ENCODE measurements around the gene PGR. TPM values are rescaled to one million over a fixed set of nuclear protein-coding genes. Genes with fewer than 3 reads are reported as not detected.

PGR gene
- polyA plus RNA-seq, 1 of the 3 experiments (the other 2 are of a cell fraction) = not detected

- Histone ChIP-seq H3K36me3 (replicated peaks in 1 of 2; ENCODE audit: control insufficient read depth in 1 of 2, insufficient read depth in 2 of 2, low read length in 1 of 2) (no peaks in the 10 kb centered on the region), H3K9me3 (no peaks in the 10 kb centered on the region), H3K9ac (no peak overlapping the region), H3F3A (replicated peaks; ENCODE audit: insufficient read depth) (no peaks in the 10 kb centered on the region), H2AFZ (ENCODE audit: low read depth) (no peak overlapping the region), H3K4me1 (ENCODE audit: control insufficient read depth in 1 of 2, insufficient read depth in 2 of 2, low read depth in 1 of 2, low read length in 1 of 2) (no peaks in the 10 kb centered on the region), H3K4me2 (no peak overlapping the region), H4K20me1 (ENCODE audit: insufficient read depth) (no peaks in the 10 kb centered on the region), H3K27ac (ENCODE audit: low read depth in 2 of 2, low read length in 1 of 2) (no peak overlapping the region), H3K27me3 (ENCODE audit: insufficient read depth) (no peaks in the 10 kb centered on the region), H3K79me2 (ENCODE audit: insufficient read depth) (no peaks in the 10 kb centered on the region), H3K9me2 (no peaks in the 10 kb centered on the region), H3K4me3 (ENCODE audit: low read depth in 2 of 2, low read length in 1 of 2) (no peak overlapping the region)
- no peak for DNase-seq
- ChIA-PET CTCF (no interaction called here), POLR2A (no interaction called here)
- WGBS (ENCODE audit: low lambda C conversion rate) = 5% methylated on average over 2 of the region's 2 CpGs
- TF ChIP-seq SIN3A (IDR thresholded peaks at IDR 0.05; ENCODE audit: borderline replicate concordance, low read depth, low read length) (no peak), EZH2phosphoT487 (IDR thresholded peaks at IDR 0.05; ENCODE audit: borderline replicate concordance, low read depth) (no peak), YY1 (IDR thresholded peaks at IDR 0.05; ENCODE audit: low read depth) (no peak), TCF12 (IDR thresholded peaks at IDR 0.05) (no peak), MEF2A (IDR thresholded peaks at IDR 0.05; ENCODE audit: borderline replicate concordance, low read depth) (no peak), FOSL2 (IDR thresholded peaks at IDR 0.05; ENCODE audit: borderline replicate concordance, low read depth) (no peak), JUND (IDR thresholded peaks at IDR 0.05) (no peak), FOXM1 (IDR thresholded peaks at IDR 0.05; ENCODE audit: low read depth) (no peak), MXI1 (IDR thresholded peaks at IDR 0.05; ENCODE audit: low read depth, low read length) (no peak), TAF1 (IDR thresholded peaks at IDR 0.05; ENCODE audit: borderline replicate concordance, low read depth, low read length) (no peak), EP300 (IDR thresholded peaks at IDR 0.05; ENCODE audit: borderline replicate concordance in 1 of 2, low read depth in 1 of 2, low read length in 1 of 2) (no peak)
These were observed 79.8 kb downstream of the PGR start for GRCh38 chr11:101049813-101050212.

GRCh38 chr11:101049123-101049522 lies 80.5 kb downstream of the PGR start:
- WGBS (ENCODE audit: low lambda C conversion rate) = 2% methylated on average over 4 of the region's 4 CpGs
- Histone ChIP-seq H2AFZ (ENCODE audit: low read depth) (no peak overlapping the region), H3F3A (replicated peaks; ENCODE audit: insufficient read depth) (no peaks in the 10 kb centered on the region), H3K79me2 (ENCODE audit: insufficient read depth) (no peaks in the 10 kb centered on the region), H3K27me3 (ENCODE audit: insufficient read depth) (no peaks in the 10 kb centered on the region), H3K9me2 (no peaks in the 10 kb centered on the region), H3K4me3 (ENCODE audit: low read depth in 2 of 2, low read length in 1 of 2) (no peak overlapping the region), H3K4me2 (no peak overlapping the region), H4K20me1 (ENCODE audit: insufficient read depth) (no peaks in the 10 kb centered on the region), H3K9ac (no peak overlapping the region), H3K27ac (ENCODE audit: low read depth in 2 of 2, low read length in 1 of 2) (no peak overlapping the region), H3K9me3 (no peaks in the 10 kb centered on the region), H3K36me3 (replicated peaks in 1 of 2; ENCODE audit: control insufficient read depth in 1 of 2, insufficient read depth in 2 of 2, low read length in 1 of 2) (no peaks in the 10 kb centered on the region), H3K4me1 (ENCODE audit: control insufficient read depth in 1 of 2, insufficient read depth in 2 of 2, low read depth in 1 of 2, low read length in 1 of 2) (no peaks in the 10 kb centered on the region)
- DNase-seq = no peak
- CTCF ChIA-PET = no interaction called here
- POLR2A ChIA-PET = no interaction called here
- no peak for TF ChIP-seq FOSL2 (IDR thresholded peaks at IDR 0.05; ENCODE audit: borderline replicate concordance, low read depth)
- TF ChIP-seq ZBTB33 (IDR thresholded peaks at IDR 0.05; ENCODE audit: borderline replicate concordance, low read depth) = no peak
- TF ChIP-seq NRF1 (IDR thresholded peaks at IDR 0.05; ENCODE audit: low read depth, low read length) = no peak
- TF ChIP-seq ELF1 (IDR thresholded peaks at IDR 0.05) = no peak
- TF ChIP-seq TEAD4 (IDR thresholded peaks at IDR 0.05; ENCODE audit: borderline replicate concordance, insufficient read depth) = no peak
- no peak for TF ChIP-seq TAF1 (IDR thresholded peaks at IDR 0.05; ENCODE audit: borderline replicate concordance, low read depth, low read length)
- no peak for TF ChIP-seq RAD21 (IDR thresholded peaks at IDR 0.05; ENCODE audit: low read length)
- no peak for TF ChIP-seq RXRA (IDR thresholded peaks at IDR 0.05; ENCODE audit: borderline replicate concordance, low read depth)

Measured in SK-N-SH (cell line).